Measurements from ENCODE around the gene TOGARAM2. TPM values are rescaled to one million over a fixed set of nuclear protein-coding genes. Genes with fewer than 3 reads are reported as not detected.
A peak's percentile ranks its signal among the peaks of the same experiment; 100 is the strongest.

TOGARAM2 gene
- total and polyA plus RNA-seq, 7 experiments from 2014 or later: 0.58 to 4.9 (median 1.4) TPM; not detected in 1

DNA sequence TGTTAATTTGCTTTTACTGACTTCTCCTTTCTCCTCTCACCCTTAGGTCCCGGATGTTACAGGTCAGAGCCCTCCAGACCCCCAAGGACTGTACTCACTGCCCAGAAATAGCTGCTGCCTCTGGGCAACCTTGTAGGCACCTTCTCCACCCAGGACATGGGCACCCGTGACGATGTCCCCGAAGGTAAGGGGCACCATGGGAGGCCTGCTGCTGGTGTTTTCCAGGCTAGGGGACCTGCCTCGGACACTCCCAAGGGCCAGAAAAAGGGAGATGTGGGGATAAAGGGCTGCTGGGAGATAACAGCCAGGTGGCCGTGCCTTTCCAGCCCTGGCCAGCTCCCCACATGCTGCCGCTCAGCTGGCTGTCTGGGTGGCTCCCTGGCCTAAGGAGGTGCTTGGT, 13.6 kb downstream of the TOGARAM2 start:
- CTCF ChIA-PET: interaction anchor here (0.9 kb wide), 1 partner anchor 124 kb away, joined by 3 read pairs; no protein-coding TSS in a partner anchor
- DNase-seq (no peak), ATAC-seq (no peak)
- no peaks in the 10 kb centered on the region for H3K36me3 ChIP-seq (ENCODE audit: control insufficient read depth in 2 of 3, insufficient read depth in 3 of 3, low read length in 3 of 3)
- no peaks in the 10 kb centered on the region for H3K9me3 ChIP-seq (ENCODE audit: control insufficient read depth in 2 of 3, low read length in 3 of 3)
- H3K4me3 ChIP-seq (ENCODE audit: low read length): no peak overlapping the region
- H3K27me3 ChIP-seq (ENCODE audit: control insufficient read depth in 2 of 2, insufficient read depth in 2 of 2, low read length in 2 of 2): no peaks in the 10 kb centered on the region
- no peak overlapping the region for H3K27ac ChIP-seq (ENCODE audit: low read depth, low read length)
- intact Hi-C loops (cut with micrococcal nuclease): no loop called here
- no peaks in the 10 kb centered on the region for H3K36me3 Mint-ChIP-seq
- H3K4me3 Mint-ChIP-seq: no peak overlapping the region
- H3K27ac Mint-ChIP-seq: no peak overlapping the region
- peaks cover 0 to 1% of the 10 kb centered on the region in 2 donors for H3K4me1 ChIP-seq (ENCODE audit: control insufficient read depth in 2 of 2, insufficient read depth in 2 of 2, low read length in 2 of 2)
- POLR2A ChIA-PET: no interaction called here
- H3K27me3 Mint-ChIP-seq: peaks cover 0 to 8% (median 0%) of the 10 kb centered on the region in 5 donors
- peaks cover 2 to 11% (median 8%) of the 10 kb centered on the region in 7 donors for H3K4me1 Mint-ChIP-seq
- peaks cover 0 to 2% (median 0%) of the 10 kb centered on the region in 11 donors for H3K9me3 Mint-ChIP-seq

DNA sequence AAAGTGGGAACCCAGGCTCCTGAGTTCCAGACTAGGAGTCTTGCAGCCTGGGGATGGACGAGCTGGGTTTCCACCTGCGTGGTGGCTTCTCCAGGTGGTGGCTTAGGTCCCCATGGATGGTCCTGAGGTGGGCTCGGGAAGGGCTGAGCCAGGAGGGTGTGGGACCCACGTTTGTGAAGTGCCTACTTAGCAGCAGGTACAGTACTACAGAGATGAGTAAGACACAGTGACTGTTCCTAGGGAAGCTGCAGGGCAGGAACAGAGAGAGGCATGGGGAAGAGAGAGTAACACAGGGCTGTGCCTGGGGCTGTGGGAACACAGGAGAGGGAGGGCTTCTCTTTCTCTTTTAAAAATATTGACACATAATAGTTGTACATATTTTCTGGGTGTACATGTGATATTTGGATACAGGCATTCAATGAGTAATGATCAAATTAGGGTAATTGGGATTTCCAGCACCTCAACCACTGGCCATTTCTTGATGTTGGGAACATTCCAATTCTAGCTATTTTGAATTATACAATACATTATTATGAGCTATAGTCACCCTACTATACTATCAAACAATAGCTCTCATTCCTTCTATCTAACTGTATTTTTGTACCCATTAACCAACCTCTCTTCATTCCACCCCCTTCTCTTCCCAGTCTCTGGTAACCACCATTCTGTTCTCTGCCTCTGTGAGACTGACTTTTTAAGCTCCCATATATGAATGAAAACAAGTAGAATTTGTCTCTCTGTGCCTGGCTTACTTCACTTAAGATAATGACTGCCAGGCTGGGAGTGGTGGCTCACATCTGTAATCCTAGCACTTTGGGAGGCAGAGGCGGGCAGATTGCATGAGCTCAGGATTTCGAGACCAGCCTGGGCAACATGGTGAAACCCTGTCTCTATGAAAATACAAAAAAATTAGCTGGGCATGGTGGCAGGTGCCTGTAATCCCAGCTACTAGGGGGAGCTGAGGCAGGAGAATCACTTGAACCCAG, 15.0 kb downstream of the TOGARAM2 start:
- intact Hi-C loops (cut with micrococcal nuclease): no loop called here
- ATAC-seq (no peak), DNase-seq (no peak)
- H3K27me3 Mint-ChIP-seq: peaks cover 0 to 8% (median 0%) of the 10 kb centered on the region in 5 donors
- Histone ChIP-seq H3K36me3 (ENCODE audit: control insufficient read depth in 2 of 3, insufficient read depth in 3 of 3, low read length in 3 of 3) (no peaks in the 10 kb centered on the region), H3K4me1 (ENCODE audit: control insufficient read depth in 2 of 2, insufficient read depth in 2 of 2, low read length in 2 of 2) (peaks cover 9 to 15% of the 10 kb centered on the region in 2 donors), H3K27ac (ENCODE audit: low read depth, low read length) (no peak overlapping the region), H3K27me3 (ENCODE audit: control insufficient read depth in 2 of 2, insufficient read depth in 2 of 2, low read length in 2 of 2) (no peaks in the 10 kb centered on the region), H3K9me3 (ENCODE audit: control insufficient read depth in 2 of 3, low read length in 3 of 3) (no peaks in the 10 kb centered on the region), H3K4me3 (ENCODE audit: low read length) (no peak overlapping the region)
- ChIA-PET POLR2A (interaction anchor here (0.9 to 1.0 kb wide), 2 partner anchors 15 to 19 kb away, joined by 3 read pairs; no protein-coding TSS in a partner anchor), CTCF (interaction anchor here (0.5 to 1.9 kb wide), 4 partner anchors 14 to 163 kb away, joined by 3 to 4 read pairs (median 4); no protein-coding TSS in a partner anchor)
- H3K4me3 Mint-ChIP-seq: no peak overlapping the region
- no peak overlapping the region for H3K27ac Mint-ChIP-seq
- H3K36me3 Mint-ChIP-seq: no peaks in the 10 kb centered on the region
- H3K9me3 Mint-ChIP-seq: peaks cover 0 to 2% (median 0%) of the 10 kb centered on the region in 11 donors
- H3K4me1 Mint-ChIP-seq: peaks cover 13 to 25% (median 19%) of the 10 kb centered on the region in 7 donors

DNA sequence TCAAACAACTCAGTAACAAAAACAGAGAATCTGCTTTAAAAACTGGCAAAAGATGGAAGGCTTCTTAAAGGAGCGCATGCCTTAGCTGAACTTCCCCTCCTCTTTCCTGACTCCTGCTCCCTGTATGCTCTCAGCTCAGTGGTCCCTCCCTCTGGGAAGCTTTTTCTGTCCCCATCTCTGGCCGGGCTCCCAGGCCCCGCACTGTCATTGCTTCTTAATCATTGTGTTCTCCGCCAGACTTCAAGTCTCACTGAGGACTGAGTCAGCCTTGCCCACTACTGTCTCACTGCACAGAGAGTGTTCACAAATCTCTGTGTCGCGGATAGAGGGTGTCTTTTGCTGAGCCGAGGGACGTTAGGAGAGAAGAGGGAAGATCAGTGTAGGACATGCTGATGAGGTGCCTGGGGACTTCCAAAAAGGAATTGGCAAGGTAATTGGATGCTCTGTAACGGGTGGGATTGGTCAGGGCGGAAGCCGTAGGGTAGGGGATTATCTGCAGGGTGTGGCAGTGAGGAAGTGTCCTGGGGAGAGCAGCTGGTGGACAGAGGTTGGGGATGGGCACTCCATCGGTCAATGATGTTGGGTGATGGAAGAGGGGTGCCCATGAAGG, 16.2 kb downstream of the TOGARAM2 start:
- Mint-ChIP-seq H3K27ac (peak overlapping the region in 5 of 9 donors; percentile 46 to 76 (median 57)), H3K36me3 (no peaks in the 10 kb centered on the region), H3K4me3 (no peak overlapping the region), H3K4me1 (peaks cover 20 to 35% (median 28%) of the 10 kb centered on the region in 7 donors), H3K27me3 (peaks cover 0 to 8% (median 0%) of the 10 kb centered on the region in 5 donors), H3K9me3 (peaks cover 0 to 2% (median 0%) of the 10 kb centered on the region in 11 donors)
- Histone ChIP-seq H3K9me3 (ENCODE audit: control insufficient read depth in 2 of 3, low read length in 3 of 3) (no peaks in the 10 kb centered on the region), H3K27ac (ENCODE audit: low read depth, low read length) (no peak overlapping the region), H3K4me3 (ENCODE audit: low read length) (no peak overlapping the region), H3K27me3 (ENCODE audit: control insufficient read depth in 2 of 2, insufficient read depth in 2 of 2, low read length in 2 of 2) (no peaks in the 10 kb centered on the region), H3K36me3 (ENCODE audit: control insufficient read depth in 2 of 3, insufficient read depth in 3 of 3, low read length in 3 of 3) (no peaks in the 10 kb centered on the region), H3K4me1 (ENCODE audit: control insufficient read depth in 2 of 2, insufficient read depth in 2 of 2, low read length in 2 of 2) (peaks cover 9 to 18% of the 10 kb centered on the region in 2 donors)
- no peak for ATAC-seq
- ChIA-PET POLR2A (interaction anchor here (1.0 kb wide), 1 partner anchor 17 kb away, joined by 3 read pairs; no protein-coding TSS in a partner anchor), CTCF (interaction anchor here (1.7 to 1.9 kb wide), 2 partner anchors 13 to 18 kb away, joined by 4 read pairs; no protein-coding TSS in a partner anchor)
- intact Hi-C loops (cut with micrococcal nuclease): no loop called here
- no peak for DNase-seq

DNA sequence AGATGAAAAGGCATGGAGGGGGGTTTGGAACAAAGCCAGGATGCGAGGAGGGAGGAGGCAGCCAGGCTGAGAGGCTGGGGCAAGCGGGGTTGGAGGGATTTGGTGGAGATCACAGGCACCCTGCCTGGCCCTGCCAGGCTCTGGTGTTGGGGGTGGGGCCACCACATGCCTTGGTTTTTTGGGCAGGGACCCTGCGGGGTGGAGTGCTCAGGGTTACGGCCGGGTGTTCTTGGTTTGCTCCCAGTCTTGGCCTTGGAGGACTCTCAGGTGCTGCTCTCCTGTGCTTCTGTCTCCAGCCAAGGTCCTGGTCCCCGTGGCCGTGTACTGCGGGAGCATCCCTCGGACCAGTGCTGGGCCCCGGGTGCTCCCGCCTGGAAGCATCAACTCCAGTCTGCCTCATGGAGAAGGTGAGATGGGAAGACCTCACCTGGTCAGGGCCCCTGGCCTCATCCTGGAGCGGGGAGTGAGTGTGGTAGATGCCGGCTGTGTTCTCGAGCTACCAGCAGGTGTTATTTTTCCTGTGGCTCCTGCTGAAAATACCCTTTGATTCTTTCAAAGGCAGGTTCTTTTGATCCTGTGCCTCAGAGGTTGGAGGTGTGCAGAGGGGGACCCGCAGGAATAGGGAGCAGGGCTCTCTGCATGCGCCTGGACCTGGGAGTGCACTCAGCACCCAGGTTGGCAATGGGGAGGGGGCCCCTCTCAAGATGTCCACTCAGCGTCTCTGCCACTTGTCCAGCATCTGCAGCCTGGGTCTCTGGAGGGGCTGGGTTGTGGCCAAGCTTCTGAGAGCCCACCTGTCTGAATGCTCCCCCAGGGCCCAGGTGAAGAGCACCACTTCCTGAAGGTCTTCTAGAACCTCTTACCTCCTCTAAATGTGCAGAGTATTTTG, 17.0 kb downstream of the TOGARAM2 start:
- DNase-seq (no peak), ATAC-seq (no peak)
- no peaks in the 10 kb centered on the region for H3K27me3 ChIP-seq (ENCODE audit: control insufficient read depth in 2 of 2, insufficient read depth in 2 of 2, low read length in 2 of 2)
- peaks cover 9 to 18% of the 10 kb centered on the region in 2 donors for H3K4me1 ChIP-seq (ENCODE audit: control insufficient read depth in 2 of 2, insufficient read depth in 2 of 2, low read length in 2 of 2)
- H3K27ac ChIP-seq (ENCODE audit: low read depth, low read length): no peak overlapping the region
- ChIA-PET CTCF (no interaction called here), POLR2A (interaction anchor here (1.1 kb wide), 1 partner anchor 17 kb away, joined by 4 read pairs; no protein-coding TSS in a partner anchor)
- H3K4me3 Mint-ChIP-seq: no peak overlapping the region
- intact Hi-C loops (cut with micrococcal nuclease): no loop called here
- peaks cover 20 to 37% (median 31%) of the 10 kb centered on the region in 7 donors for H3K4me1 Mint-ChIP-seq
- H3K9me3 ChIP-seq (ENCODE audit: control insufficient read depth in 2 of 3, low read length in 3 of 3): no peaks in the 10 kb centered on the region
- peaks cover 0 to 2% (median 0%) of the 10 kb centered on the region in 11 donors for H3K9me3 Mint-ChIP-seq
- no peaks in the 10 kb centered on the region for H3K36me3 ChIP-seq (ENCODE audit: control insufficient read depth in 2 of 3, insufficient read depth in 3 of 3, low read length in 3 of 3)
- H3K27ac Mint-ChIP-seq: peak overlapping the region in 2 of 9 donors; percentile 49 to 76
- H3K4me3 ChIP-seq (ENCODE audit: low read length): no peak overlapping the region
- no peaks in the 10 kb centered on the region for H3K36me3 Mint-ChIP-seq
- H3K27me3 Mint-ChIP-seq: peaks cover 0 to 8% (median 0%) of the 10 kb centered on the region in 5 donors

DNA sequence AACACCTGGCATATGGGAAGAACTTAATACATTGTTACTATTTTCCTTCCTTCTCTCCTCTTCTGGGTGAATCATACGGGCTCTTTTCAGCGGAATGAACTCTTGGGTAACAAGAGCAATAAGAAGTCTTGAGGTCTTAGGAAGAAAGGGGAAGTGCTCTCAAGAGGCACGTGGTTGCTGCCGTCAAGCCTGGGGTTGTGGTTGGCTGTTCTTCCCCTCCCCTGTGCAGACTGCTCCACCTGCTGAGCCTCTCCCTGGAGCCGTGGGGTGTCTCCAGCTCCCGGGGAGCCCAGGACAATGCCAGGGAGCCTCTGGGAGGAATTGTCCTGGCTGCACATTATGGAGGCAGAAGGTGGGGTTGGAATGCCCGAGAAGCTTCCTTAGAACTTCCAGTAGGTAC, 19.4 kb downstream of the TOGARAM2 start:
- peaks cover 9 to 18% of the 10 kb centered on the region in 2 donors for H3K4me1 ChIP-seq (ENCODE audit: control insufficient read depth in 2 of 2, insufficient read depth in 2 of 2, low read length in 2 of 2)
- ATAC-seq (peak; percentile 95), DNase-seq (peak; percentile 31 to 75 (median 61))
- peaks cover 0 to 2% (median 0%) of the 10 kb centered on the region in 11 donors for H3K9me3 Mint-ChIP-seq
- ChIA-PET CTCF (interaction anchor here (1.7 kb wide), 1 partner anchor 10 kb away, joined by 4 read pairs; no protein-coding TSS in a partner anchor), POLR2A (interaction anchor here (1.5 to 4.1 kb wide), 3 partner anchors 11 to 116 kb away, joined by 4 to 34 read pairs (median 10); no protein-coding TSS in a partner anchor)
- no peaks in the 10 kb centered on the region for H3K36me3 ChIP-seq (ENCODE audit: control insufficient read depth in 2 of 3, insufficient read depth in 3 of 3, low read length in 3 of 3)
- H3K27ac ChIP-seq (ENCODE audit: low read depth, low read length): peak overlapping the region; percentile 26
- no peaks in the 10 kb centered on the region for H3K36me3 Mint-ChIP-seq
- peak overlapping the region; percentile 39 to 92 (median 86) for H3K27ac Mint-ChIP-seq
- H3K9me3 ChIP-seq (ENCODE audit: control insufficient read depth in 2 of 3, low read length in 3 of 3): no peaks in the 10 kb centered on the region
- H3K4me1 Mint-ChIP-seq: peaks cover 20 to 37% (median 31%) of the 10 kb centered on the region in 7 donors
- no peaks in the 10 kb centered on the region for H3K27me3 ChIP-seq (ENCODE audit: control insufficient read depth in 2 of 2, insufficient read depth in 2 of 2, low read length in 2 of 2)
- peak overlapping the region; percentile 24 for H3K4me3 ChIP-seq (ENCODE audit: low read length)
- peak overlapping the region; percentile 26 to 70 (median 62) for H3K4me3 Mint-ChIP-seq
- peaks cover 0 to 8% (median 0%) of the 10 kb centered on the region in 5 donors for H3K27me3 Mint-ChIP-seq
- intact Hi-C loops (cut with micrococcal nuclease): loop anchor here (1.0 kb wide), 2 partner anchors 14 to 15 kb away; no protein-coding TSS in a partner anchor
